Testis (tissue), 3 donors: Measurements from ENCODE around the gene IFNE. TPM values are rescaled to one million over a fixed set of nuclear protein-coding genes. Genes with fewer than 3 reads are reported as not detected.
"Not testable (repeated sequence)": the region's sequence is repeated elsewhere in the genome, so short reads cannot be mapped to it uniquely, and the experiment has no call there.

Experiments
- DNase-seq: peaks from one replicate; pipeline ENCODE4 v3.0.0-alpha.2; 2019
- H3K27ac ChIP-seq, 2 donors: fragments of 200-600 bp; sonication (generic); one replicate each; pipeline ENCODE4 v1.5.1; 2019
- H3K27me3 ChIP-seq: fragments of 200-600 bp; sonication (generic); one replicate; pipeline ENCODE4 v1.5.1; 2019
- H3K36me3 ChIP-seq: fragments of 200-600 bp; sonication (generic); one replicate; pipeline ENCODE4 v1.5.1; 2017; ENCODE audit warnings: low read depth; ENCODE audit errors: missing control alignments
- H3K4me1 ChIP-seq: fragments of 200-600 bp; sonication (generic); one replicate; pipeline ENCODE4 v1.5.1; 2019
- H3K4me3 ChIP-seq, 2 donors: fragments of 200-600 bp; sonication (generic); one replicate each; pipeline ENCODE4 v1.5.1; 2017 to 2019
- H3K9me3 ChIP-seq: fragments of 200-600 bp; sonication (generic); one replicate; pipeline ENCODE4 v1.5.1; 2017
- POLR2A ChIP-seq: fragments of 450-650 bp; IDR thresholded peaks from one replicate; pipeline ENCODE4 v1.6.1; 2017; ENCODE audit warnings: antibody characterized with exemption, mild to moderate bottlenecking, moderate library complexity
- WGBS, 2 donors: methylation state at CpG; one replicate each; pipeline ENCODE4 v1.1.5; 2018; 5-methylcytosine and 5-hydroxymethylcytosine counted together
- intact Hi-C: fragments of 100-400 bp; cut with DNase I; formaldehyde crosslinking; loops from one replicate; pipeline ENCODE4 v1.15.1; 2023; ENCODE audit warnings: low total_unique reads
- polyA plus RNA-seq: library from polyadenylated mRNA; stranded (reverse); fragments of 350-450 nt; fragmentation: Illumina TruSeq; extraction: RNeasy Lipid Tissue Mini Kit (QIAGEN cat#74804); gene quantifications from one replicate; pipeline ENCODE4 v1.2.3, GENCODE V29; 2014; ENCODE audit warnings: low read depth, low replicate concordance; ENCODE audit not compliant: insufficient read depth
- total RNA-seq, 2 donors: library from RNA; depleted of rRNA; stranded (reverse); fragments of >200 nt; gene quantifications; one replicate each; pipeline ENCODE4 v1.2.3, GENCODE V29; 2016
- TF ChIP-seq, protein P1 (sequence below), 3 experiments: fragments of 450-650 bp in 2 of 3; fragments of 200-600 bp in 1 of 3; sonication (generic) in 1 of 3; IDR thresholded peaks; one replicate each; pipeline ENCODE4 v1.5.1; 2016 to 2019; ENCODE audit warnings: antibody characterized with exemption in 3 of 3, mild to moderate bottlenecking in 2 of 3, moderate library complexity in 1 of 3

IFNE gene
- total and polyA plus RNA-seq, 3 donors from 2014 or later, result 0.47 TPM; not detected in 2

DNA sequence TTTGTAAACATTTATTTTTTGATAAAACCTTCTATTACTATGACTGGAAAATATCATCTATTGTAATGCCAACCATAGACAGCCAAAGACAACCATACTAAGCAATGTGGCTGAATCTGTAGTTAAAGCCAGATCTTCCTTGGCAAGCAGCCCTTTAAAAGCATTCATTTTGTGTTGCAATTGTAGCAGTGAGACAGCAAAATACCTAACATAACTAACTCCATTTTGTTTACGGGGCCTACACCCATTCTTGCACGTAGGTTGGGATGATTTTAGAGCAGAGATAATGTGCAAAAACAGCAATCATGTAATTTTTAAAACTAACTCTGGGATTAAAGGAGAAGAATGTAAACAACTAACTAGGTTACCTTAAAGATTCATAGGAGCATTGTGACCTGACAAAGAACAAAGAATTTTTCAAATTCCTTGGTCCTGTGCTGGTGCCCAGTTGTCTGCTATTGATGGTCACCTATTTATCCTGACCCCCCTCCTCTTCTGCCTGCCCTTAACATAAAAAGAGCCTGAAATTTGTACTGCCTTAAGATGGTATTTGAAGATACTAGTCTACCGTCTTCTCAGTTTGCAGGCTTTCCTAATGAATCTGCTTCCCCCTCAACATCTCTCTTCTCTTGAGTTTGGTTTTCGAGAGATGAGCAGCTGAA is 31.2 kb downstream of the IFNE start:
- intact Hi-C loops, result no loop called here
- H3K27ac ChIP-seq, result no peak overlapping the region
- 74 to 77% methylated on average over 4 of the region's 4 CpGs for WGBS, 2 donors

GRCh38 chr9:21449312-21449711 is 32.8 kb downstream of the IFNE start:
- H3K27ac ChIP-seq, H3K27me3 ChIP-seq, intact Hi-C loops, H3K4me1 ChIP-seq, DNase-seq, H3K36me3 ChIP-seq, H3K9me3 ChIP-seq, H3K4me3 ChIP-seq: not testable (repeated sequence)
- 86% methylated on average over 5 of the region's 5 CpGs for WGBS, 2 donors

More for the DNA sequence above, 31.2 kb downstream of the IFNE start:
- TF ChIP-seq, protein P1, sequence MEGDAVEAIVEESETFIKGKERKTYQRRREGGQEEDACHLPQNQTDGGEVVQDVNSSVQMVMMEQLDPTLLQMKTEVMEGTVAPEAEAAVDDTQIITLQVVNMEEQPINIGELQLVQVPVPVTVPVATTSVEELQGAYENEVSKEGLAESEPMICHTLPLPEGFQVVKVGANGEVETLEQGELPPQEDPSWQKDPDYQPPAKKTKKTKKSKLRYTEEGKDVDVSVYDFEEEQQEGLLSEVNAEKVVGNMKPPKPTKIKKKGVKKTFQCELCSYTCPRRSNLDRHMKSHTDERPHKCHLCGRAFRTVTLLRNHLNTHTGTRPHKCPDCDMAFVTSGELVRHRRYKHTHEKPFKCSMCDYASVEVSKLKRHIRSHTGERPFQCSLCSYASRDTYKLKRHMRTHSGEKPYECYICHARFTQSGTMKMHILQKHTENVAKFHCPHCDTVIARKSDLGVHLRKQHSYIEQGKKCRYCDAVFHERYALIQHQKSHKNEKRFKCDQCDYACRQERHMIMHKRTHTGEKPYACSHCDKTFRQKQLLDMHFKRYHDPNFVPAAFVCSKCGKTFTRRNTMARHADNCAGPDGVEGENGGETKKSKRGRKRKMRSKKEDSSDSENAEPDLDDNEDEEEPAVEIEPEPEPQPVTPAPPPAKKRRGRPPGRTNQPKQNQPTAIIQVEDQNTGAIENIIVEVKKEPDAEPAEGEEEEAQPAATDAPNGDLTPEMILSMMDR (IDR thresholded peaks at IDR 0.05), result no peak
- no peak for TF ChIP-seq POLR2A
- Histone ChIP-seq H3K9me3 (no peaks in the 10 kb centered on the region), H3K36me3 (no peaks in the 10 kb centered on the region), H3K27me3 (no peaks in the 10 kb centered on the region), H3K4me1 (peaks cover 2% of the 10 kb centered on the region), H3K4me3 (no peak overlapping the region)
- DNase-seq, result no peak

- Histone ChIP-seq H3K36me3 (no peaks in the 10 kb centered on the region), H3K27me3 (no peaks in the 10 kb centered on the region), H3K4me3 (no peak overlapping the region), H3K4me1 (no peaks in the 10 kb centered on the region), H3K27ac (no peak overlapping the region), H3K9me3 (no peaks in the 10 kb centered on the region)
- no peak for DNase-seq
- whole genome bisulfite sequencing, 2 donors, result 89 to 90% methylated on average over 4 of the region's 4 CpGs
- intact Hi-C loops, result no loop called here
- TF ChIP-seq POLR2A, result no peak
- TF ChIP-seq, protein P1 (IDR thresholded peaks at IDR 0.05), result no peak
These were observed 38.1 kb downstream of the IFNE start for GRCh38 chr9:21443849-21444625.

DNA sequence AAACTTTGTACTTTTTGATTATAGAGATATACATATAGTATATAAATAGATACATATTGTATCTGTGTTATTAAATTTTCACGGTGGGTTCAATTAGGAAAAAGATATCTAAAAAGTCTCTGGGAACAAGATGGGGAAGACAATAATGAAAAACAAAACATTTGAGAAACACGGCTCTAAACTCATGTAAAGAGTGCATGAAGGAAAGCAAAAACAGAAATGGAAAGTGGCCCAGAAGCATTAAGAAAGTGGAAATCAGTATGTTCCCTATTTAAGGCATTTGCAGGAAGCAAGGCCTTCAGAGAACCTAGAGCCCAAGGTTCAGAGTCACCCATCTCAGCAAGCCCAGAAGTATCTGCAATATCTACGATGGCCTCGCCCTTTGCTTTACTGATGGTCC is 42.0 kb downstream of the IFNE start, which contains the start of gene IFNA1:
IFNA1 (plus strand) TSS at position 301 of the 400 bp plus-strand sequence; CDS start at position 370, 69 bp downstream.
- no peak for DNase-seq
- intact Hi-C loops, result no loop called here
- Histone ChIP-seq H3K4me1 (no peaks in the 10 kb centered on the region), H3K27ac (no peak within 1 kb of the TSS), H3K4me3 (no peak within 1 kb of the TSS), H3K9me3 (no peaks in the 10 kb centered on the region), H3K36me3 (no peaks in the 10 kb centered on the region), H3K27me3 (no peaks in the 10 kb centered on the region)
- 84 to 92% methylated on average over 2 to 4 of the region's 4 CpGs for WGBS, 2 donors
- TF ChIP-seq, protein P1 (IDR thresholded peaks at IDR 0.05), result no peak
- no peak for TF ChIP-seq POLR2A

- H3K36me3 ChIP-seq, H3K27ac ChIP-seq, H3K4me3 ChIP-seq, DNase-seq, H3K9me3 ChIP-seq, intact Hi-C loops, H3K27me3 ChIP-seq, H3K4me1 ChIP-seq: not testable (repeated sequence)
- WGBS, 2 donors, result 59 to 73% methylated on average over 5 to 7 of the region's 7 CpGs
These were observed 47.1 kb downstream of the IFNE start for GRCh38 chr9:21435015-21435383.
